MM.1S (cell line): ENCODE results near the gene PAPLN.
"Not testable (repeated sequence)": the region's sequence is repeated elsewhere in the genome, so short reads cannot be mapped to it uniquely, and the experiment has no call there.

ENCODE experiments used
- DNase-seq: peaks from one replicate; pipeline ENCODE4 v3.0.0-alpha.2; 2015
- H2AFZ ChIP-seq: fragments of 300-600 bp; sonication (generic); 2 replicates; pipeline ENCODE4 v1.6.0; 2016; ENCODE audit warnings: antibody characterized with exemption, low read length
- H3F3A ChIP-seq: fragments of 300-600 bp; sonication (generic); 2 replicates; pipeline ENCODE4 v1.6.1; 2016; ENCODE audit warnings: mild to moderate bottlenecking, antibody characterized with exemption, low read length, moderate library complexity, mixed read lengths; ENCODE audit not compliant: insufficient read depth
- H3K27ac ChIP-seq: fragments of 300-600 bp; sonication (generic); 2 replicates; pipeline ENCODE4 v1.5.1; 2016; ENCODE audit warnings: mild to moderate bottlenecking, low read length
- H3K27me3 ChIP-seq: fragments of 300-600 bp; sonication (generic); replicated peaks from 2 replicates; pipeline ENCODE4 v1.6.0; 2016; ENCODE audit warnings: low read length; ENCODE audit not compliant: insufficient read depth
- H3K36me3 ChIP-seq: fragments of 300-600 bp; sonication (generic); replicated peaks from 2 replicates; pipeline ENCODE4 v1.6.1; 2016; ENCODE audit warnings: mild to moderate bottlenecking, low read length, mixed read lengths; ENCODE audit not compliant: insufficient read depth
- H3K4me1 ChIP-seq: fragments of 300-600 bp; sonication (generic); 2 replicates; pipeline ENCODE4 v1.6.1; 2016; ENCODE audit warnings: low read length, mixed read lengths
- H3K4me2 ChIP-seq: fragments of 300-600 bp; sonication (generic); 2 replicates; pipeline ENCODE4 v1.6.0; 2016; ENCODE audit warnings: low read depth, low read length
- H3K4me3 ChIP-seq: fragments of 300-600 bp; sonication (generic); 2 replicates; pipeline ENCODE4 v1.5.1; 2016; ENCODE audit warnings: low read length, mixed read lengths
- H3K79me2 ChIP-seq: fragments of 300-600 bp; sonication (generic); 2 replicates; pipeline ENCODE4 v1.6.1; 2016; ENCODE audit warnings: mixed run types, low read length, mixed read lengths
- H3K9ac ChIP-seq: fragments of 300-600 bp; sonication (generic); 2 replicates; pipeline ENCODE4 v1.6.1; 2016; ENCODE audit warnings: low read length, mixed read lengths
- H3K9me2 ChIP-seq: fragments of 300-600 bp; sonication (generic); replicated peaks from 2 replicates; pipeline ENCODE4 v1.6.1; 2016; ENCODE audit warnings: mild to moderate bottlenecking, low read length, mixed read lengths; ENCODE audit not compliant: insufficient read depth
- H3K9me3 ChIP-seq: fragments of 300-600 bp; sonication (generic); replicated peaks from 2 replicates; pipeline ENCODE4 v1.6.1; 2016; ENCODE audit warnings: mild to moderate bottlenecking, low read length, mixed read lengths; ENCODE audit not compliant: insufficient read depth
- H4K20me1 ChIP-seq: fragments of 300-600 bp; sonication (generic); 2 replicates; pipeline ENCODE4 v1.6.1; 2016; ENCODE audit warnings: mild to moderate bottlenecking, low read length, moderate library complexity, mixed read lengths; ENCODE audit not compliant: insufficient read depth
- CTCF ChIP-seq: fragments of 300-600 bp; sonication (generic); IDR thresholded peaks from 2 replicates; pipeline ENCODE4 v1.5.1; 2016; ENCODE audit warnings: antibody characterized with exemption, low read length, mixed read lengths
- EZH2 ChIP-seq: fragments of 300-600 bp; sonication (generic); optimal IDR thresholded peaks from 2 replicates; pipeline ENCODE3; 2017; ENCODE audit warnings: low read depth, mild to moderate bottlenecking, antibody characterized with exemption, low read length, mixed read lengths
- EZH2phosphoT487 ChIP-seq: fragments of 300-600 bp; sonication (generic); IDR thresholded peaks from 2 replicates; pipeline ENCODE4 v1.6.1; 2018; ENCODE audit warnings: antibody characterized with exemption, low read length

Gene PAPLN

DNA sequence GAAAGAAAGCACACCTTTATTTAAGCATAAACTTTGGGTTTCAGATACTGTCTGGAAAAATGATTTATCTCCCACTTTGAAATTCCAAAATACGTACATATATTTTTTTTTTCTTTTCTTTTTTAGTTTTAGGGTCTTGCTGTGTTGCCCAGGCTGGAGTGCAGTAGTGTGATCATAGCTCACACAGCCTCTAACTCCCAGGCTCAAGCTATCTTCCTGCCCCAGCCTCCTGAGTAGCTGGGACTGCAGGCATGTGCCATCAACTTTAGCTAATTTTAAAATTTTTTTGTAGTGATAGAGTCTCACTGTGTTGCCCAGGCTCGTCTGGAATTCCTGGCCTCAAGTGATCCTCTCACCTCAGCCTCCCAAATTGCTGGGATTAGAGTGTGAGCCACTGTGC, 45.9 kb upstream of the PAPLN start:
- H3K4me2 ChIP-seq: no peak overlapping the region
- H3K9ac ChIP-seq: no peak overlapping the region
- H3K27ac ChIP-seq: no peak overlapping the region
- no peaks in the 10 kb centered on the region for H3K27me3 ChIP-seq
- no peak for DNase-seq
- TF ChIP-seq EZH2phosphoT487: no peak
- TF ChIP-seq EZH2: no peak
- TF ChIP-seq CTCF: no peak
- H3F3A ChIP-seq: no peaks in the 10 kb centered on the region
- no peak overlapping the region for H2AFZ ChIP-seq
- no peaks in the 10 kb centered on the region for H4K20me1 ChIP-seq
- H3K36me3 ChIP-seq: no peaks in the 10 kb centered on the region
- H3K79me2 ChIP-seq: no peaks in the 10 kb centered on the region
- H3K4me3 ChIP-seq: no peak overlapping the region
- no peaks in the 10 kb centered on the region for H3K4me1 ChIP-seq
- no peaks in the 10 kb centered on the region for H3K9me2 ChIP-seq
- H3K9me3 ChIP-seq: no peaks in the 10 kb centered on the region

GRCh38 chr14:73194306-73194705, 43.0 kb upstream of the PAPLN start:
- H3K27ac ChIP-seq, H3F3A ChIP-seq, H3K27me3 ChIP-seq, H3K4me3 ChIP-seq, H3K9me3 ChIP-seq, H4K20me1 ChIP-seq, H3K9me2 ChIP-seq, DNase-seq, H3K79me2 ChIP-seq, H3K9ac ChIP-seq, H3K4me2 ChIP-seq, H3K36me3 ChIP-seq, H2AFZ ChIP-seq, H3K4me1 ChIP-seq: not testable (repeated sequence)

DNA sequence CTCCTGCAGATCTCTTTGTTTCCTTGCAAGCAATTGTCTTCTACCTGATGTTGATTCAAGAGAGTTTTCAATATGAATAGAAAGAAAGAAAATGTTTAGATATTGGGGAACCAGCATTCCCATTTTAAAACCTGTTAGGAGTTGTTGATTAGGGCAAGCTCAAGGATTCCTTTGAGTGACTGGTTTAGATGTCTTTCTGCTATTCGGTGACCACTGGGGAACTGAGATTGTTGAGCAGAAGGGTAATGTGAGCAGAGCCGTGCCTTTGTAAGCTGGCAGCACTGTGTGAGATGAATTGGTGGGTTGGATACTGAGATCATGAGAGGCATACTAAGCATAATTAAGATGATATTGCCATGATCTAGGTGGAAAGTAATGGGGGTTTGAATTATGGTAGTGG, 39.1 kb upstream of the PAPLN start:
- Histone ChIP-seq H3K27ac (no peak overlapping the region), H3K4me1 (no peaks in the 10 kb centered on the region), H3K9me3 (no peaks in the 10 kb centered on the region), H2AFZ (no peak overlapping the region), H3K9ac (no peak overlapping the region), H3F3A (no peaks in the 10 kb centered on the region), H3K4me3 (no peak overlapping the region), H4K20me1 (no peaks in the 10 kb centered on the region), H3K4me2 (no peak overlapping the region), H3K9me2 (no peaks in the 10 kb centered on the region), H3K79me2 (no peaks in the 10 kb centered on the region), H3K27me3 (no peaks in the 10 kb centered on the region), H3K36me3 (no peaks in the 10 kb centered on the region)
- DNase-seq: no peak
- TF ChIP-seq EZH2 (no peak), EZH2phosphoT487 (no peak), CTCF (no peak)

DNA sequence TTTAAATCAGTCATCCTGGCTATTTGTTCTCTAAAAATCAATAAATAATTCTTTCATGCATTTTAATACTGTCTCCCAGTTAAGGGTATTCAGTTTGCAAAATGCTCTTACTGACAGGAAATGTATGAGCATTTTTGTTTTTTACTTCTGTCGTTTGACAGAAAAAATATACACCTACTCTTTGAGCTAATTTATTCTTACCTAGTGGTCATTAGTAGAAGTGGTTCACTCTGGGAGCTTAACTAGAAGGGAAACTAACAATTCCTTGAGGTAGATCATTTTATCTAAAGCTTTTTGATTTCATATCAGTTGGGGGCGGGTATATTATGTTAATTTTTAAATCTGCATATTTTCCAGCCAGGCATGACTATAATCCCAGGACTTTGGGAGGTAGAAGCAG, 33.8 kb upstream of the PAPLN start:
- Histone ChIP-seq H3K9me3 (no peaks in the 10 kb centered on the region), H3K4me2 (no peak overlapping the region), H3K27ac (no peak overlapping the region), H3K9ac (no peak overlapping the region), H3F3A (no peaks in the 10 kb centered on the region), H3K4me3 (no peak overlapping the region), H3K36me3 (no peaks in the 10 kb centered on the region), H3K79me2 (no peaks in the 10 kb centered on the region), H3K9me2 (no peaks in the 10 kb centered on the region), H3K4me1 (no peaks in the 10 kb centered on the region), H4K20me1 (no peaks in the 10 kb centered on the region), H3K27me3 (no peaks in the 10 kb centered on the region), H2AFZ (no peak overlapping the region)
- TF ChIP-seq CTCF (no peak), EZH2phosphoT487 (no peak)
- no peak for DNase-seq
